MM.1S (cell line): ENCODE measurements around the gene MAP2K6.

Source experiments
- DNase-seq: peaks from one replicate; pipeline ENCODE4 v3.0.0-alpha.2; 2015
- H2AFZ ChIP-seq: fragments of 300-600 bp; sonication (generic); 2 replicates; pipeline ENCODE4 v1.6.0; 2016; ENCODE audit warnings: antibody characterized with exemption, low read length
- H3F3A ChIP-seq: fragments of 300-600 bp; sonication (generic); 2 replicates; pipeline ENCODE4 v1.6.1; 2016; ENCODE audit warnings: mild to moderate bottlenecking, antibody characterized with exemption, low read length, moderate library complexity, mixed read lengths; ENCODE audit not compliant: insufficient read depth
- H3K27ac ChIP-seq: fragments of 300-600 bp; sonication (generic); 2 replicates; pipeline ENCODE4 v1.5.1; 2016; ENCODE audit warnings: mild to moderate bottlenecking, low read length
- H3K27me3 ChIP-seq: fragments of 300-600 bp; sonication (generic); replicated peaks from 2 replicates; pipeline ENCODE4 v1.6.0; 2016; ENCODE audit warnings: low read length; ENCODE audit not compliant: insufficient read depth
- H3K36me3 ChIP-seq: fragments of 300-600 bp; sonication (generic); replicated peaks from 2 replicates; pipeline ENCODE4 v1.6.1; 2016; ENCODE audit warnings: mild to moderate bottlenecking, low read length, mixed read lengths; ENCODE audit not compliant: insufficient read depth
- H3K4me1 ChIP-seq: fragments of 300-600 bp; sonication (generic); 2 replicates; pipeline ENCODE4 v1.6.1; 2016; ENCODE audit warnings: low read length, mixed read lengths
- H3K4me2 ChIP-seq: fragments of 300-600 bp; sonication (generic); 2 replicates; pipeline ENCODE4 v1.6.0; 2016; ENCODE audit warnings: low read depth, low read length
- H3K4me3 ChIP-seq: fragments of 300-600 bp; sonication (generic); 2 replicates; pipeline ENCODE4 v1.5.1; 2016; ENCODE audit warnings: low read length, mixed read lengths
- H3K79me2 ChIP-seq: fragments of 300-600 bp; sonication (generic); 2 replicates; pipeline ENCODE4 v1.6.1; 2016; ENCODE audit warnings: mixed run types, low read length, mixed read lengths
- H3K9ac ChIP-seq: fragments of 300-600 bp; sonication (generic); 2 replicates; pipeline ENCODE4 v1.6.1; 2016; ENCODE audit warnings: low read length, mixed read lengths
- H3K9me2 ChIP-seq: fragments of 300-600 bp; sonication (generic); replicated peaks from 2 replicates; pipeline ENCODE4 v1.6.1; 2016; ENCODE audit warnings: mild to moderate bottlenecking, low read length, mixed read lengths; ENCODE audit not compliant: insufficient read depth
- H3K9me3 ChIP-seq: fragments of 300-600 bp; sonication (generic); replicated peaks from 2 replicates; pipeline ENCODE4 v1.6.1; 2016; ENCODE audit warnings: mild to moderate bottlenecking, low read length, mixed read lengths; ENCODE audit not compliant: insufficient read depth
- H4K20me1 ChIP-seq: fragments of 300-600 bp; sonication (generic); 2 replicates; pipeline ENCODE4 v1.6.1; 2016; ENCODE audit warnings: mild to moderate bottlenecking, low read length, moderate library complexity, mixed read lengths; ENCODE audit not compliant: insufficient read depth
- CTCF ChIP-seq: fragments of 300-600 bp; sonication (generic); IDR thresholded peaks from 2 replicates; pipeline ENCODE4 v1.5.1; 2016; ENCODE audit warnings: antibody characterized with exemption, low read length, mixed read lengths
- EZH2 ChIP-seq: fragments of 300-600 bp; sonication (generic); optimal IDR thresholded peaks from 2 replicates; pipeline ENCODE3; 2017; ENCODE audit warnings: low read depth, mild to moderate bottlenecking, antibody characterized with exemption, low read length, mixed read lengths
- EZH2phosphoT487 ChIP-seq: fragments of 300-600 bp; sonication (generic); IDR thresholded peaks from 2 replicates; pipeline ENCODE4 v1.6.1; 2018; ENCODE audit warnings: antibody characterized with exemption, low read length

MAP2K6 gene

GRCh38 chr17:69466905-69467667, 52.6 kb downstream of the MAP2K6 start:
- Histone ChIP-seq H3K27ac (no peak overlapping the region), H3K9ac (no peak overlapping the region)
- TF ChIP-seq EZH2, result no peak
- no peak for TF ChIP-seq EZH2phosphoT487
- no peak for TF ChIP-seq CTCF

GRCh38 chr17:69468207-69468606, 53.7 kb downstream of the MAP2K6 start:
- Histone ChIP-seq H3K4me2 (no peak overlapping the region), H3K9ac (no peak overlapping the region), H3F3A (no peaks in the 10 kb centered on the region), H3K27ac (no peak overlapping the region), H3K27me3 (no peaks in the 10 kb centered on the region), H3K79me2 (no peaks in the 10 kb centered on the region), H3K36me3 (no peaks in the 10 kb centered on the region), H4K20me1 (no peaks in the 10 kb centered on the region), H3K4me1 (no peaks in the 10 kb centered on the region), H2AFZ (no peak overlapping the region), H3K9me3 (no peaks in the 10 kb centered on the region), H3K9me2 (no peaks in the 10 kb centered on the region), H3K4me3 (no peak overlapping the region)
- DNase-seq, result no peak
- no peak for TF ChIP-seq EZH2phosphoT487
- no peak for TF ChIP-seq EZH2
- TF ChIP-seq CTCF, result no peak

More at GRCh38 chr17:69466905-69467667, 52.6 kb downstream of the MAP2K6 start:
- Histone ChIP-seq H2AFZ (no peak overlapping the region), H4K20me1 (no peaks in the 10 kb centered on the region), H3K9me2 (no peaks in the 10 kb centered on the region), H3F3A (no peaks in the 10 kb centered on the region), H3K4me1 (no peaks in the 10 kb centered on the region), H3K4me3 (no peak overlapping the region), H3K27me3 (no peaks in the 10 kb centered on the region), H3K4me2 (no peak overlapping the region), H3K9me3 (no peaks in the 10 kb centered on the region), H3K79me2 (no peaks in the 10 kb centered on the region), H3K36me3 (no peaks in the 10 kb centered on the region)
- DNase-seq, result no peak

GRCh38 chr17:69470702-69471101, 56.2 kb downstream of the MAP2K6 start:
- H4K20me1 ChIP-seq, result no peaks in the 10 kb centered on the region
- no peaks in the 10 kb centered on the region for H3F3A ChIP-seq
- no peak overlapping the region for H3K27ac ChIP-seq
- DNase-seq, result no peak
- TF ChIP-seq CTCF, result no peak
- no peak for TF ChIP-seq EZH2
- no peak for TF ChIP-seq EZH2phosphoT487
- H3K36me3 ChIP-seq, result no peaks in the 10 kb centered on the region
- no peak overlapping the region for H3K4me2 ChIP-seq
- H3K27me3 ChIP-seq, result no peaks in the 10 kb centered on the region
- H3K4me1 ChIP-seq, result no peaks in the 10 kb centered on the region
- no peaks in the 10 kb centered on the region for H3K9me2 ChIP-seq
- H2AFZ ChIP-seq, result no peak overlapping the region
- H3K4me3 ChIP-seq, result no peak overlapping the region
- H3K79me2 ChIP-seq, result no peaks in the 10 kb centered on the region
- H3K9ac ChIP-seq, result no peak overlapping the region
- H3K9me3 ChIP-seq, result no peaks in the 10 kb centered on the region
